ENCODE data around the gene GFY. TPM values are rescaled to one million over a fixed set of nuclear protein-coding genes. Genes with fewer than 3 reads are reported as not detected.

The GFY gene
- total RNA-seq, 3 donors from 2014 or later = not detected

DNA sequence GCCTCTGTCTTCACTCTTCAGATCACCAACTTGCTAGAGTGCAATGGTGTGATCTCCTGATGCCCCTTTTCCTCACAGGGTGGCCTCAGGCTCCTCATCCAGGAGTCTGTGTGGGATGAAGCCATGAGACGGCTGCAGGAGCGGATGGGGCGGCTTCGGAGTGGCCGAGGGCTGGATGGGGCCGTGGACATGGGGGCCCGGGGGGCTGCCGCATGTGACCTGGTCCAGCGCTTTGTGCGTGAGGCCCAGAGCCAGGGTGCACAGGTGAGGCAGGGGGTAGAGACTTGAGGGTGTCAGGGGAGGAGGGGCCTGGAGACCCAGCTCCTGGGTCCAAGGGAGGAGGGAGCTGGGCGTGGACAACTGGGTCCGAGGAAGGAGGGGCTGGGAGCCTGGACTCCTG, 37.3 kb downstream of the GFY start:
- H3K4me3 ChIP-seq = no peak overlapping the region
- H3K27ac ChIP-seq = no peak overlapping the region
- no peak for DNase-seq (ENCODE audit: low spot score in 2 of 2)
- TF ChIP-seq POLR2A (IDR thresholded peaks at IDR 0.05) (no peak), POLR2AphosphoS5 (IDR thresholded peaks at IDR 0.05) (no peak)
- TF ChIP-seq, protein P1, sequence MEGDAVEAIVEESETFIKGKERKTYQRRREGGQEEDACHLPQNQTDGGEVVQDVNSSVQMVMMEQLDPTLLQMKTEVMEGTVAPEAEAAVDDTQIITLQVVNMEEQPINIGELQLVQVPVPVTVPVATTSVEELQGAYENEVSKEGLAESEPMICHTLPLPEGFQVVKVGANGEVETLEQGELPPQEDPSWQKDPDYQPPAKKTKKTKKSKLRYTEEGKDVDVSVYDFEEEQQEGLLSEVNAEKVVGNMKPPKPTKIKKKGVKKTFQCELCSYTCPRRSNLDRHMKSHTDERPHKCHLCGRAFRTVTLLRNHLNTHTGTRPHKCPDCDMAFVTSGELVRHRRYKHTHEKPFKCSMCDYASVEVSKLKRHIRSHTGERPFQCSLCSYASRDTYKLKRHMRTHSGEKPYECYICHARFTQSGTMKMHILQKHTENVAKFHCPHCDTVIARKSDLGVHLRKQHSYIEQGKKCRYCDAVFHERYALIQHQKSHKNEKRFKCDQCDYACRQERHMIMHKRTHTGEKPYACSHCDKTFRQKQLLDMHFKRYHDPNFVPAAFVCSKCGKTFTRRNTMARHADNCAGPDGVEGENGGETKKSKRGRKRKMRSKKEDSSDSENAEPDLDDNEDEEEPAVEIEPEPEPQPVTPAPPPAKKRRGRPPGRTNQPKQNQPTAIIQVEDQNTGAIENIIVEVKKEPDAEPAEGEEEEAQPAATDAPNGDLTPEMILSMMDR (IDR thresholded peaks at IDR 0.05) = no peak
- H3K9me3 ChIP-seq = no peaks in the 10 kb centered on the region
- intact Hi-C loops (cut with DNase I; ENCODE audit: low total_unique reads) = no loop called here
- H3K36me3 ChIP-seq = no peaks in the 10 kb centered on the region
- H3K4me1 ChIP-seq = no peaks in the 10 kb centered on the region
- H3K27me3 ChIP-seq = no peaks in the 10 kb centered on the region

DNA sequence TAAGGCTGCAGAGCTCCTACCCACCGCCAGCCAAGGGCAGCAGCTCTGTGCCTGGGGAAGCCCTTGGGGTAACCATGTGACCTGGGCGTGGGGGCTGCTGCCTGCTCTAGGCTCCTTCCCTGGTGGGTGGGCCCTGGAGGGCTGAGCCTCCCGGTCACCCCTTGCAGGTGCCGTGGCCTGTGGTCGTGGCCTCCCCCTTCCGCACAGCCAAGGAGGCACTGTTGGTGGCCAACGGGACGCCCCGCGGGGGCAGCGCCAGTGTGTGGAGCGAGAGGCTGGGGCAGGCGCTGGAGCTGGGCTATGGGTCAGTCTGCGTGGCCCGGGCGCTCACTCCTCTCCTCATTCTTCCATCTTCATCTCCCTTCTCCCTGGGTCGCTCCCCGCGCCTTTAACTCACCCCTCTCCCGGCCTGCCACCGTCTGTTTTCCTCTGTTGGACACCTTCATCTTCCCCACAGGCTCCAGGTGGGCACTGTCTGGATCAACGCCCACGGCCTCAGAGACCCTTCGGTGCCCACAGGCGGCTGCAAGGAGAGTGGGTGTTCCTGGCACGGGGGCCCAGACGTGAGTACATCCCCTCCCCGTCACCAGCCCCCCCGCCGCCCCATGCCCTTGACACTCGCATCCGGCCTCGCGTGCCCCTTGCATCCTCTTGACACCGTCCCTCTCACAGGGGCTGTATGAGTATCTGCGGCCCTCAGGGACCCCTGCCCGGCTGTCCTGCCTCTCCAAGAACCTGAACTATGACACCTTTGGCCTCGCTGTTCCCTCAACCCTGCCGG, 39.0 kb downstream of the GFY start:
- TF ChIP-seq, protein P1 (IDR thresholded peaks at IDR 0.05) = no peak
- TF ChIP-seq POLR2A (IDR thresholded peaks at IDR 0.05) (no peak), POLR2AphosphoS5 (IDR thresholded peaks at IDR 0.05) (no peak)
- no peak for DNase-seq (ENCODE audit: low spot score in 2 of 2)
- H3K9me3 ChIP-seq = no peaks in the 10 kb centered on the region
- no peaks in the 10 kb centered on the region for H3K4me1 ChIP-seq
- H3K4me3 ChIP-seq = no peak overlapping the region
- H3K36me3 ChIP-seq = no peaks in the 10 kb centered on the region
- H3K27ac ChIP-seq = no peak overlapping the region
- intact Hi-C loops (cut with DNase I; ENCODE audit: low total_unique reads) = no loop called here
- no peaks in the 10 kb centered on the region for H3K27me3 ChIP-seq

DNA sequence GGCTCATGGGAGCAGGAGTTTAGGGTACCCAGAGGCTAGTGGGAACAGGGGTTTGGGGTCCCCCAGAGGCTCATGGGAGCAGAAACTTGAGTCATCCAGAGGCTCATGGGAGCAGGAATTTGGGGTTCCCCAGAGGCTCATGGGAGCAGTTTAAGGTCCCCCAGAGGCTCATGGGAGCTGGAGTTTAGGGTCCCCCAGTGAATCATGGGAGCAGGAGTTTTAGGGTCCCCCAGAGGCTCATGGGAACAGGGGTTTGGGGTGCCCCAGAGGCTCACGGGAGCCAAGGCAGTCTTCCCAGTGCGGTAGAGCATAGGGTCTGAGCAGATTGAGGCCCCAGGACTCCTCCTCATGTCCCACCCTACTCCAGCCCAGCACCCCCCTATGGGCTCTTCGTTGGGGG, 40.2 kb downstream of the GFY start:
- no peak overlapping the region for H3K27ac ChIP-seq
- H3K9me3 ChIP-seq = no peaks in the 10 kb centered on the region
- no peaks in the 10 kb centered on the region for H3K27me3 ChIP-seq
- intact Hi-C loops (cut with DNase I; ENCODE audit: low total_unique reads) = no loop called here
- H3K4me3 ChIP-seq = no peak overlapping the region
- H3K36me3 ChIP-seq = no peaks in the 10 kb centered on the region
- H3K4me1 ChIP-seq = no peaks in the 10 kb centered on the region
- no peak for DNase-seq (ENCODE audit: low spot score in 2 of 2)
- TF ChIP-seq, protein P1 (IDR thresholded peaks at IDR 0.05) = no peak
- TF ChIP-seq POLR2A (IDR thresholded peaks at IDR 0.05) (no peak), POLR2AphosphoS5 (IDR thresholded peaks at IDR 0.05) (no peak)

DNA sequence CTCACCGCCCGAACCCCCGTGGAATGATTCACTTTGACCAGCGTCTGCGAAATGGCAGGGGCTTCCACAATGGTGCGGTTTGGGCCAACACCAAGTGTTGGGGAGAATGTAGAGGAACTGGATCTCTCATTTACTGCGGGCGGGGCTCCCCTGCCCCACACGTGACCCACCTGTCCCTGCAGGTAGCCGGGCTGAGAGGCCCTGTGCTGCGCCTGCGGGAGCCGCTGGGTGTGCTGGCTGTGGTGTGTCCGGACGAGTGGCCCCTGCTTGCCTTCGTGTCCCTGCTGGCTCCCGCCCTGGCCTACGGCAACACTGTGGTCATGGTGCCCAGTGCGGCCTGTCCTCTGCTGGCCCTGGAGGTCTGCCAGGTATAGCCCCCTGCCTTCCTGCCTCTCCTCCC, 43.0 kb downstream of the GFY start:
- Histone ChIP-seq H3K36me3 (no peaks in the 10 kb centered on the region), H3K27ac (peak overlapping the region; percentile 74 to 94)

More for the DNA sequence above, 43.0 kb downstream of the GFY start:
- Histone ChIP-seq H3K9me3 (no peaks in the 10 kb centered on the region), H3K27me3 (no peaks in the 10 kb centered on the region), H3K4me1 (no peaks in the 10 kb centered on the region), H3K4me3 (peak overlapping the region in 1 of 3 donors; percentile 37)
- peak in 1 of 2 donors; percentile 76 for DNase-seq (ENCODE audit: low spot score in 2 of 2)
- TF ChIP-seq, protein P1 (IDR thresholded peaks at IDR 0.05) = no peak
- no peak for TF ChIP-seq POLR2A (IDR thresholded peaks at IDR 0.05)
- TF ChIP-seq POLR2AphosphoS5 (IDR thresholded peaks at IDR 0.05) = no peak
- intact Hi-C loops (cut with DNase I; ENCODE audit: low total_unique reads) = no loop called here

Data from breast epithelium (tissue), 4 donors.